Stomach (tissue), 4 donors: ENCODE results near the gene CBFA2T3.

Experiments
- CTCF ChIP-seq, 7 experiments: fragments of 450-650 bp in 4 of 7; fragments of 200-600 bp in 3 of 7; sonication (generic) in 3 of 7; IDR thresholded peaks; one replicate each; pipeline ENCODE4 v1.5.1; 2016 to 2019; ENCODE audit warnings: antibody characterized with exemption in 7 of 7, control low read depth in 2 of 7, mild to moderate bottlenecking in 1 of 7
- EP300 ChIP-seq: sonication (generic); formaldehyde crosslinking; IDR thresholded peaks from one replicate; pipeline ENCODE4 v1.6.1; 2017; ENCODE audit warnings: antibody characterized with exemption
- POLR2A ChIP-seq, 4 donors: fragments of 450-650 bp; IDR thresholded peaks; one replicate each; pipeline ENCODE4 v1.6.1; 2016; ENCODE audit warnings: antibody characterized with exemption in 4 of 4, control low read depth in 2 of 4, mild to moderate bottlenecking in 1 of 4, moderate library complexity in 1 of 4
- POLR2AphosphoS5 ChIP-seq, 3 donors: sonication (generic); formaldehyde crosslinking; IDR thresholded peaks; one replicate each; pipeline ENCODE4 v1.6.1; 2016; ENCODE audit warnings: antibody characterized with exemption in 3 of 3

GRCh38 chr16:88837806-88838205 is 139.2 kb downstream of the CBFA2T3 start:
- no peak for TF ChIP-seq CTCF (IDR thresholded peaks at IDR 0.05)
- TF ChIP-seq POLR2A (IDR thresholded peaks at IDR 0.05): no peak
- TF ChIP-seq EP300: no peak
- no peak for TF ChIP-seq POLR2AphosphoS5 (IDR thresholded peaks at IDR 0.05)
